ENCODE measurements around the gene TOMM40. TPM values are rescaled to one million over a fixed set of nuclear protein-coding genes. Genes with fewer than 3 reads are reported as not detected.

The TOMM40 gene
- total and polyA plus RNA-seq, 2 of the 13 experiments (the other 11 are each of a cell fraction or from before 2014, with no cell fraction given): 72.0 to 110 TPM

DNA sequence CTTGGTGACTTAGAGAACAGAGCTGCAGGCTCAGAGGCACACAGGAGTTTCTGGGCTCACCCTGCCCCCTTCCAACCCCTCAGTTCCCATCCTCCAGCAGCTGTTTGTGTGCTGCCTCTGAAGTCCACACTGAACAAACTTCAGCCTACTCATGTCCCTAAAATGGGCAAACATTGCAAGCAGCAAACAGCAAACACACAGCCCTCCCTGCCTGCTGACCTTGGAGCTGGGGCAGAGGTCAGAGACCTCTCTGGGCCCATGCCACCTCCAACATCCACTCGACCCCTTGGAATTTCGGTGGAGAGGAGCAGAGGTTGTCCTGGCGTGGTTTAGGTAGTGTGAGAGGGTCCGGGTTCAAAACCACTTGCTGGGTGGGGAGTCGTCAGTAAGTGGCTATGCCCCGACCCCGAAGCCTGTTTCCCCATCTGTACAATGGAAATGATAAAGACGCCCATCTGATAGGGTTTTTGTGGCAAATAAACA lies 33.2 kb downstream of the TOMM40 start (continued):
- TF ChIP-seq ZFP36L1 (CRISPR knock-in tag; IDR thresholded peaks at IDR 0.05) (peak; percentile 51; the same call in 1 of the 2 replicates), ZC3H4 (CRISPR knock-in tag; IDR thresholded peaks at IDR 0.05; ENCODE audit: borderline replicate concordance) (peak; percentile 66; the same call in 1 of the 2 replicates), ZNF180 (CRISPR knock-in tag; IDR thresholded peaks at IDR 0.05; ENCODE audit: borderline replicate concordance, low read depth) (no peak), KDM1A (CRISPR knock-in tag; IDR thresholded peaks at IDR 0.05) (peak; percentile 75), ZNF354B (CRISPR knock-in tag; IDR thresholded peaks at IDR 0.05) (no peak), ZNF619 (CRISPR knock-in tag; IDR thresholded peaks at IDR 0.05) (no peak), ZNF709 (CRISPR knock-in tag; IDR thresholded peaks at IDR 0.05) (no peak; the same call in 1 of the 2 replicates), PREB (CRISPR knock-in tag; IDR thresholded peaks at IDR 0.05) (no peak), RARA (CRISPR knock-in tag; IDR thresholded peaks at IDR 0.05) (peak; percentile 99), RFX5 (IDR thresholded peaks at IDR 0.05; ENCODE audit: low read depth, low read length) (peak; percentile 73), ARNT (IDR thresholded peaks at IDR 0.05) (no peak), TGIF2 (CRISPR knock-in tag; IDR thresholded peaks at IDR 0.05) (peak; percentile 52; the same call in 1 of the 2 replicates), ZBTB2 (CRISPR knock-in tag; IDR thresholded peaks at IDR 0.05; ENCODE audit: low read depth) (no peak), PHF5A (CRISPR knock-in tag; IDR thresholded peaks at IDR 0.05; ENCODE audit: low read depth, unreplicated experiment) (peak; percentile 98), ZNF672 (CRISPR knock-in tag; IDR thresholded peaks at IDR 0.05) (no peak), AGO2 (optimal IDR thresholded peaks at IDR 0.05; ENCODE audit: low read depth, low read length) (no peak), ATF3 (CRISPR knock-in tag; IDR thresholded peaks at IDR 0.05) (peak; percentile 93), GABPB1 (CRISPR knock-in tag; IDR thresholded peaks at IDR 0.05) (peak; percentile 64), KDM3A (CRISPR knock-in tag; IDR thresholded peaks at IDR 0.05; ENCODE audit: low read depth) (peak; percentile 89), ZNF770 (CRISPR knock-in tag; IDR thresholded peaks at IDR 0.05) (peak; percentile 77), CEBPG (CRISPR knock-in tag; IDR thresholded peaks at IDR 0.05) (peak; percentile 93)
- TF ChIP-seq, protein P1, sequence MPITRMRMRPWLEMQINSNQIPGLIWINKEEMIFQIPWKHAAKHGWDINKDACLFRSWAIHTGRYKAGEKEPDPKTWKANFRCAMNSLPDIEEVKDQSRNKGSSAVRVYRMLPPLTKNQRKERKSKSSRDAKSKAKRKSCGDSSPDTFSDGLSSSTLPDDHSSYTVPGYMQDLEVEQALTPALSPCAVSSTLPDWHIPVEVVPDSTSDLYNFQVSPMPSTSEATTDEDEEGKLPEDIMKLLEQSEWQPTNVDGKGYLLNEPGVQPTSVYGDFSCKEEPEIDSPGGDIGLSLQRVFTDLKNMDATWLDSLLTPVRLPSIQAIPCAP (CRISPR knock-in tag; IDR thresholded peaks at IDR 0.05; ENCODE audit: low read depth): no peak
- TF ChIP-seq, protein P2, sequence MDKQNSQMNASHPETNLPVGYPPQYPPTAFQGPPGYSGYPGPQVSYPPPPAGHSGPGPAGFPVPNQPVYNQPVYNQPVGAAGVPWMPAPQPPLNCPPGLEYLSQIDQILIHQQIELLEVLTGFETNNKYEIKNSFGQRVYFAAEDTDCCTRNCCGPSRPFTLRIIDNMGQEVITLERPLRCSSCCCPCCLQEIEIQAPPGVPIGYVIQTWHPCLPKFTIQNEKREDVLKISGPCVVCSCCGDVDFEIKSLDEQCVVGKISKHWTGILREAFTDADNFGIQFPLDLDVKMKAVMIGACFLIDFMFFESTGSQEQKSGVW (CRISPR knock-in tag; IDR thresholded peaks at IDR 0.05; ENCODE audit: borderline replicate concordance): no peak
- TF ChIP-seq, protein P3, sequence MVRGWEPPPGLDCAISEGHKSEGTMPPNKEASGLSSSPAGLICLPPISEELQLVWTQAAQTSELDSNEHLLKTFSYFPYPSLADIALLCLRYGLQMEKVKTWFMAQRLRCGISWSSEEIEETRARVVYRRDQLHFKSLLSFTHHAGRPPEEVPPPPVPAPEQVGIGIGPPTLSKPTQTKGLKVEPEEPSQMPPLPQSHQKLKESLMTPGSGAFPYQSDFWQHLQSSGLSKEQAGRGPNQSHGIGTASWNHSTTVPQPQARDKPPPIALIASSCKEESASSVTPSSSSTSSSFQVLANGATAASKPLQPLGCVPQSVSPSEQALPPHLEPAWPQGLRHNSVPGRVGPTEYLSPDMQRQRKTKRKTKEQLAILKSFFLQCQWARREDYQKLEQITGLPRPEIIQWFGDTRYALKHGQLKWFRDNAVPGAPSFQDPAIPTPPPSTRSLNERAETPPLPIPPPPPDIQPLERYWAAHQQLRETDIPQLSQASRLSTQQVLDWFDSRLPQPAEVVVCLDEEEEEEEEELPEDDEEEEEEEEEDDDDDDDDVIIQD (CRISPR knock-in tag; IDR thresholded peaks at IDR 0.05; ENCODE audit: low read depth): no peak

Data from HepG2 (cell line).